Measurements from ENCODE around the gene SLC22A1. TPM values are rescaled to one million over a fixed set of nuclear protein-coding genes. Genes with fewer than 3 reads are reported as not detected.

The SLC22A1 gene
- total RNA-seq, 1 donor: 0.72 TPM

DNA sequence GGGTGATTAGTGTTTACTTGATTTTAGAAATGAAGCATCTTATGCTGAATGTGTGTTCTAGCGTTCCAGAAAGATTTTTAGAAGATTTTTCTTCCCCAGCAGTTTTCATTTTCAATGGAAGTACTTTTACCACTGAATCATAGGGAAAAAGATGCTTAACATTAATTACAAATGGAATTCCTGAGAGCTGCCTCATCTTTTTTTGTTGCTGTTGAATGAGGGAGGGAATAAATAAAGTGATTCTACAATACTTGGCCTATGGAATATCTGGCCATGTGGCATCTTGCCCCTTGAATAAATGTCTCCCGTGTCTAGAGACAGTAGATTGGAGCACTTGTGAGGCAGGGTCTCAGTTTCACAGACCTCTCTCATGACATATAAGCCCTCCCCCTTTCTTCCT, 44.1 kb upstream of the SLC22A1 start:
- no peak overlapping the region for H2AFZ ChIP-seq (ENCODE audit: low read length)
- peaks cover 60% of the 10 kb centered on the region for H3K36me3 ChIP-seq (ENCODE audit: insufficient read depth, low read length)
- no peaks in the 10 kb centered on the region for H3K27me3 ChIP-seq (ENCODE audit: insufficient read depth, low read length)
- DNase-seq (ENCODE audit: insufficient read length, low spot score, missing footprints): peak; percentile 76
- H3K4me2 ChIP-seq (ENCODE audit: insufficient read depth, low read length): no peak overlapping the region
- no peak overlapping the region for H3K27ac ChIP-seq (ENCODE audit: low read depth, low read length)
- H3K4me3 ChIP-seq (ENCODE audit: insufficient read depth, low read length): no peak overlapping the region
- H4K20me1 ChIP-seq (ENCODE audit: insufficient read depth, low read length): no peaks in the 10 kb centered on the region
- no peaks in the 10 kb centered on the region for H3K79me2 ChIP-seq (ENCODE audit: insufficient read depth, low read length)
- no peaks in the 10 kb centered on the region for H3K4me1 ChIP-seq (ENCODE audit: insufficient read depth, low read length)
- TF ChIP-seq, protein P1, sequence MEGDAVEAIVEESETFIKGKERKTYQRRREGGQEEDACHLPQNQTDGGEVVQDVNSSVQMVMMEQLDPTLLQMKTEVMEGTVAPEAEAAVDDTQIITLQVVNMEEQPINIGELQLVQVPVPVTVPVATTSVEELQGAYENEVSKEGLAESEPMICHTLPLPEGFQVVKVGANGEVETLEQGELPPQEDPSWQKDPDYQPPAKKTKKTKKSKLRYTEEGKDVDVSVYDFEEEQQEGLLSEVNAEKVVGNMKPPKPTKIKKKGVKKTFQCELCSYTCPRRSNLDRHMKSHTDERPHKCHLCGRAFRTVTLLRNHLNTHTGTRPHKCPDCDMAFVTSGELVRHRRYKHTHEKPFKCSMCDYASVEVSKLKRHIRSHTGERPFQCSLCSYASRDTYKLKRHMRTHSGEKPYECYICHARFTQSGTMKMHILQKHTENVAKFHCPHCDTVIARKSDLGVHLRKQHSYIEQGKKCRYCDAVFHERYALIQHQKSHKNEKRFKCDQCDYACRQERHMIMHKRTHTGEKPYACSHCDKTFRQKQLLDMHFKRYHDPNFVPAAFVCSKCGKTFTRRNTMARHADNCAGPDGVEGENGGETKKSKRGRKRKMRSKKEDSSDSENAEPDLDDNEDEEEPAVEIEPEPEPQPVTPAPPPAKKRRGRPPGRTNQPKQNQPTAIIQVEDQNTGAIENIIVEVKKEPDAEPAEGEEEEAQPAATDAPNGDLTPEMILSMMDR (IDR thresholded peaks at IDR 0.05; ENCODE audit: extremely low read depth, low read depth, low read length): no peak
- H3K9me3 ChIP-seq (ENCODE audit: low read depth, low read length): no peaks in the 10 kb centered on the region

DNA sequence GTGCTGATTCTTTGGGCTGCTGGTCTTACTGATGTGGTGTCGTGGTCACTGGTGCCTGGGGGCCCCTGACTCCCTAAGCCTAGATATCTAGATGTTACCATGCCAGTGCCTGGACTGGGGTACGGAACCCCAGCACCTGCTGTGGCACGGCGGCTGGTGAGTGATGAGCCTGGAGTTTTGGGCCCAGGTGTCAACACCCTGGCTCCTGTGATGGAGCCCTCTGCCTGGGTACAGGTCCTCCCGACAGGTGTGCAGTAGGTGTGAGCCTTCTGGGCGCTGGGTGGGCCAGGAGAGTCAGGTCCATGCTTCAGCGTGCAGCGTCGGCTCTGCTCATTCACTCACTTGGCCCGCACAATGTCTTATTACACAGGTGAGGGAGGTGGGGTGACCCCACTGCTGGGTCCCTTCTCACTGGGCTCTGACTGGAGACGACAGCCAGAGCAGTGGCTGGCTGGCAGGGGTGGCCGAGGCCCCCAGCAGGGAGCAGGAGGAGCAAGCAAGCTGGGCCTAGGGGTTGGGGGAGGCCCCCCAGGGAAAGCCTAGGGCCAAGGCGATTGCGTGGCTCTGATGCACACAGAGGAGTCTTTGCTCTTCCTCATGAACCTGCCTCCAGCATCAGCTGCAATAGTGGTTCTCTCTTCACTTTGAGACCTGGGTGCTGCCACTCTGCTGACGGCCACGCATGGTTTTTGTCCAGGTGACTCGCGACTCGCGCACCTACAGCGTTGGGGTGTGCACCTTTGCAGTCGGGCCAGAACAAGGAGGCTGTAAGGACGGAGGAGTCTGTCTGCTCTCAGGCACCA, 42.5 kb upstream of the SLC22A1 start:
- DNase-seq (ENCODE audit: insufficient read length, low spot score, missing footprints): no peak
- Histone ChIP-seq H3K79me2 (ENCODE audit: insufficient read depth, low read length) (no peaks in the 10 kb centered on the region), H3K4me3 (ENCODE audit: insufficient read depth, low read length) (no peak overlapping the region), H3K4me1 (ENCODE audit: insufficient read depth, low read length) (no peaks in the 10 kb centered on the region), H3K9me3 (ENCODE audit: low read depth, low read length) (no peaks in the 10 kb centered on the region), H3K27me3 (ENCODE audit: insufficient read depth, low read length) (no peaks in the 10 kb centered on the region), H3K36me3 (ENCODE audit: insufficient read depth, low read length) (peaks cover 51% of the 10 kb centered on the region), H4K20me1 (ENCODE audit: insufficient read depth, low read length) (no peaks in the 10 kb centered on the region), H3K27ac (ENCODE audit: low read depth, low read length) (no peak overlapping the region), H3K4me2 (ENCODE audit: insufficient read depth, low read length) (no peak overlapping the region), H2AFZ (ENCODE audit: low read length) (no peak overlapping the region)
- TF ChIP-seq, protein P1 (IDR thresholded peaks at IDR 0.05; ENCODE audit: extremely low read depth, low read depth, low read length): no peak

DNA sequence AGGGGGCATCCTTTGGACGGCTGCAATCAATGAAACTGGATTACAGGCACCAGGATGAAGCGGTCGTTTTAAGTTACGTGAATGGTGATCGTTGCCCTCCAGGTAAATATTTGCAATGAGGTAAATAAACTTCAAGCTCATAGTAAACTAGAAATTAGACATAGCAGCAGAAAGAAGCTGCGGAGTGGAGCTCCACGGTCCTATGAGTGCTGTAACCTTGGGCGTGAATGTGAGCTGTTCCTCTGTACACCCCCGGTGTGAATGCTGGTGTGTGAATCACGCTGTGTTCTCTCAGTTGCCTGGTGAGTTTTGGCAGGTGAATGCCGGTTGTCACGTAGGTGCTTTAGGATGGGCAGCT, 42.0 kb upstream of the SLC22A1 start:
- TF ChIP-seq, protein P1 (IDR thresholded peaks at IDR 0.05; ENCODE audit: extremely low read depth, low read depth, low read length): no peak
- H3K79me2 ChIP-seq (ENCODE audit: insufficient read depth, low read length): no peaks in the 10 kb centered on the region
- H3K27ac ChIP-seq (ENCODE audit: low read depth, low read length): no peak overlapping the region
- H3K27me3 ChIP-seq (ENCODE audit: insufficient read depth, low read length): no peaks in the 10 kb centered on the region
- no peak overlapping the region for H2AFZ ChIP-seq (ENCODE audit: low read length)
- DNase-seq (ENCODE audit: insufficient read length, low spot score, missing footprints): no peak
- H3K4me2 ChIP-seq (ENCODE audit: insufficient read depth, low read length): no peak overlapping the region
- no peaks in the 10 kb centered on the region for H4K20me1 ChIP-seq (ENCODE audit: insufficient read depth, low read length)
- H3K36me3 ChIP-seq (ENCODE audit: insufficient read depth, low read length): peaks cover 54% of the 10 kb centered on the region
- H3K9me3 ChIP-seq (ENCODE audit: low read depth, low read length): no peaks in the 10 kb centered on the region
- H3K4me1 ChIP-seq (ENCODE audit: insufficient read depth, low read length): no peaks in the 10 kb centered on the region
- no peak overlapping the region for H3K4me3 ChIP-seq (ENCODE audit: insufficient read depth, low read length)

DNA sequence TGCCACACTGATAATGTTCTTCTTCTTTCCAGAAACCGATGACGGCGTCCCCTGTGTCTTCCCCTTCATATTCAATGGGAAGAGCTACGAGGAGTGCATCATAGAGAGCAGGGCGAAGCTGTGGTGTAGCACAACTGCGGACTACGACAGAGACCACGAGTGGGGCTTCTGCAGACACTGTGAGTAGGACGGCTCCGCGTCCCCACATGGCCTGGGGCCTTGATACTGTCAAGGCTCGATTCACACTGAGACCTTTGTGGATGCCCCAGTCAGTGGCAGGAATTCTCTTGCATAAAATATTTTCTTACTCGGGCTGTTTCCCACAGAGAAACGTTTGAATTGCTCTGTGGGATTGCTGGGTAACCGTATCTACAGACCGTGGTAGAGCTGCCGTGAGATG, 41.5 kb upstream of the SLC22A1 start:
- Histone ChIP-seq H3K36me3 (ENCODE audit: insufficient read depth, low read length) (peaks cover 57% of the 10 kb centered on the region), H3K4me2 (ENCODE audit: insufficient read depth, low read length) (no peak overlapping the region), H3K27me3 (ENCODE audit: insufficient read depth, low read length) (no peaks in the 10 kb centered on the region), H3K4me1 (ENCODE audit: insufficient read depth, low read length) (no peaks in the 10 kb centered on the region), H3K79me2 (ENCODE audit: insufficient read depth, low read length) (no peaks in the 10 kb centered on the region), H3K4me3 (ENCODE audit: insufficient read depth, low read length) (no peak overlapping the region), H4K20me1 (ENCODE audit: insufficient read depth, low read length) (no peaks in the 10 kb centered on the region), H2AFZ (ENCODE audit: low read length) (no peak overlapping the region), H3K9me3 (ENCODE audit: low read depth, low read length) (no peaks in the 10 kb centered on the region), H3K27ac (ENCODE audit: low read depth, low read length) (no peak overlapping the region)
- TF ChIP-seq, protein P1 (IDR thresholded peaks at IDR 0.05; ENCODE audit: extremely low read depth, low read depth, low read length): no peak
- no peak for DNase-seq (ENCODE audit: insufficient read length, low spot score, missing footprints)
